GOT3 (cell line): ENCODE results near the gene UQCRHL.

ENCODE experiments used
- DNase-seq: peaks from one replicate; lab custom pipeline; 2025; ENCODE audit warnings: mixed read lengths; lab: John Stamatoyannopoulos, UW

UQCRHL gene

DNA sequence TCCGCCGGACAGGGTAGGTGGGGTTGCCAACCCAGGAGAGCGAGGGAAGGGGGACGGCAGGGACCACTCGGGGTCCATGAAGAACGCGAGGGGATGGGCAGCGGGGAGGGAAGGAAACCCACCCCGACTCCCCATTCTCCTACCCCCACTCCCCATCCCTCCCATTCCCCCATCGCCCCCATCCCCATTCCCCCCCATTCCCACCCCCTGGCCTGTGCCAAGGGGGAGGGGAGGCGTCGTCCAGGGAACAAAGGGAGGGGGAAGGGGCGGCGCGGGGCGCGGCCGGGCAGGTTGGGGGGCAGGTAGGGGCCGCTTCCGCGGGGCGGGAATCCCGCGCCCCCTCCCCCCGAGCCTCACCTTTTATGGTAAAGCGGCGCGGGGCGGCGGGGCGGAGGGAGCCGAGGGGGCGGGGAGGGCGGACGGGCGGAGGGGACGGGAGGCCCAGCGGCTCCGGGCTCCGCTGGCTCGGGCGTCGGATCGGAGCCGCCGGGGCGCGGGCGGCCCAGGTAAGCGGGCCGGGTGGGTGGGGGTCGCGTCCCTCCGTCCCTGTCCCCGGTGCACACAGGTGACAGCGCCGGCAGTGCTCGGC is 49.0 kb downstream of the UQCRHL start, which contains the start of gene FBLIM1:
FBLIM1 (plus strand) TSS at position 453 of the 589 bp plus-strand sequence. CDS start 6,189 bp downstream, outside the sequence.
- DNase-seq = no peak

DNA sequence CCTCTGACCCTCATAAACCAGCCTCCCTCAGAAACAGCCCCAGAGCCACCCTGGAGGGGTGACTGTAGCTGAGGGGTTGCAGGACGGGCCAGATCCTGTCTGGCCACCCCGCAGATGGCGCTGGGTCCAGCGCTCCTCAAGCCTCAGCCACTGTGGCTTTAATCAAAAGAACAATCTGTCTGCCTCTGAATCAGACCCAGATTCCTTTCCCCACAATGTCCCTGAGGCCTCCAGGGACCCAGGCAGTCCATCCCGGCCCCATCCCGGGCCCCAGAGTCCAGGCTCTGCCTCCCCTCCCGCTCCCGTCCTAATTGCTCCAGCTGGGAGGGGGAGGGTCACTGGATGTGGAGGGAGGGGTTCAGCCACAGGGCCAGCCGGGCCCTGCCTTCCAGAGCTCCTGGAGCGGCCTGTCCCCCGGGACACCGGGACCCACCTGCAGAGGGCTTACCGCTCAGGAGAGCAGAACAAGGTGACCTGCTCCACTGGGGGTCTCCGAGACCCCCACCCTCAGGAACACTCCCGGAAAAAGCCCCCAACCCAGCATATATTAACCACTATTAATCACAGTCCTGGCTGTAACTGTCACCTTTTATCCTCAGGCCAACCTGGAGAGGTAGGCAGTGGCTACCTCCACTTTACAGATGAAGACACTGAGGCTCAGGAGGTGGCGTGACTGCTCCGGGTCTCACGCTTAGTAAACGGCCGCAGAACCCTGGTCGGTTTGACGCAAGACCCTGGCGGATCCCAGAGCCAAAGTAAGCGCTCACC is 49.7 kb downstream of the UQCRHL start:
- DNase-seq = no peak
